Endodermal cell (in vitro differentiated cells): ENCODE measurements around the gene SPHKAP. TPM values are rescaled to one million over a fixed set of nuclear protein-coding genes. Genes with fewer than 3 reads are reported as not detected.

Experiments
- DNase-seq: peaks from one replicate; pipeline ENCODE4 v3.0.0-alpha.2; 2017
- H3K27ac ChIP-seq: 2 replicates; pipeline ENCODE4 v1.5.1; 2013; ENCODE audit warnings: mild to moderate bottlenecking, low read depth, low read length, moderate library complexity
- H3K27me3 ChIP-seq: 2 replicates; pipeline ENCODE4 v1.6.1; 2013; ENCODE audit warnings: mild to moderate bottlenecking, low read length, moderate library complexity; ENCODE audit not compliant: insufficient read depth, control insufficient read depth, poor library complexity, severe bottlenecking
- H3K36me3 ChIP-seq: 2 replicates; pipeline ENCODE4 v1.7.0; 2013; ENCODE audit warnings: mild to moderate bottlenecking, low read length, moderate library complexity; ENCODE audit not compliant: control insufficient read depth, insufficient read depth
- H3K4me1 ChIP-seq: one replicate; pipeline ENCODE4 v1.7.0; 2013; ENCODE audit warnings: low read length; ENCODE audit not compliant: control insufficient read depth, insufficient read depth
- H3K4me3 ChIP-seq: 2 replicates; pipeline ENCODE4 v1.5.1; 2013; ENCODE audit warnings: mild to moderate bottlenecking, low read length, moderate library complexity
- H3K9ac ChIP-seq: 2 replicates; pipeline ENCODE4 v1.6.1; 2013; ENCODE audit warnings: mild to moderate bottlenecking, low read length, moderate library complexity; ENCODE audit not compliant: poor library complexity, severe bottlenecking; ENCODE audit errors: extremely low read depth
- H3K9me3 ChIP-seq: 2 replicates; pipeline ENCODE4 v1.6.1; 2013; ENCODE audit warnings: mild to moderate bottlenecking, low read length, moderate library complexity; ENCODE audit not compliant: control insufficient read depth
- H3K27ac Mint-ChIP-seq: 2 replicates; pipeline ENCODE4 v1.8.0; 2020; ENCODE audit warnings: mixed read lengths
- H3K27me3 Mint-ChIP-seq: 2 replicates; pipeline ENCODE4 v1.8.0; 2021; ENCODE audit warnings: mild to moderate bottlenecking, mixed read lengths; ENCODE audit not compliant: insufficient read depth
- H3K36me3 Mint-ChIP-seq: 2 replicates; pipeline ENCODE4 v1.8.0; 2020; ENCODE audit warnings: low read depth, mixed read lengths
- H3K4me1 Mint-ChIP-seq: 2 replicates; pipeline ENCODE4 v1.8.0; 2020; ENCODE audit warnings: mixed read lengths
- H3K4me3 Mint-ChIP-seq: 2 replicates; pipeline ENCODE4 v1.8.0; 2020; ENCODE audit warnings: mild to moderate bottlenecking, moderate library complexity, mixed read lengths
- H3K9me3 Mint-ChIP-seq: 2 replicates; pipeline ENCODE4 v1.8.0; 2020; ENCODE audit warnings: mild to moderate bottlenecking, mixed read lengths
- WGBS, 2 experiments: methylation state at CpG; one replicate each; pipeline versions ENCODE4 v1.1.5 to v1.1.7; 2013; ENCODE audit warnings: missing lambda C conversion rate in 2 of 2, mixed read lengths in 1 of 2; ENCODE audit not compliant: insufficient coverage in 1 of 2, insufficient read length in 1 of 2; 5-methylcytosine and 5-hydroxymethylcytosine counted together
- total RNA-seq, 2 donors: library from RNA; stranded (reverse); fragmentation: NEBNext Ultra II Directional in 1 of 2; extraction: Animal tissue kit (Norgen Biotek cat#: 25700) in 1 of 2; gene quantifications; 2 replicates in 1 of 2; 3 replicates in 1 of 2; pipeline ENCODE4 v1.2.1, GENCODE V29; 2021
- TF ChIP-seq, protein P1 (sequence below): fragments of 200-600 bp; sonication (generic); conservative IDR thresholded peaks from 2 replicates; pipeline ENCODE4 v1.5.0; 2021; ENCODE audit warnings: antibody characterized with exemption, mild to moderate bottlenecking

The SPHKAP gene
- total RNA-seq, 2 donors from 2014 or later: 0.18 TPM; not detected in 1

- no peaks in the 10 kb centered on the region for H3K36me3 Mint-ChIP-seq
- WGBS, 2 experiments: 91 to 100% methylated on average over 1 to 4 of the region's 4 CpGs
- peaks cover 26% of the 10 kb centered on the region for H3K9me3 Mint-ChIP-seq
- DNase-seq: no peak
- Histone ChIP-seq H3K27me3 (no peaks in the 10 kb centered on the region), H3K4me3 (no peak overlapping the region), H3K9me3 (peaks cover 13% of the 10 kb centered on the region), H3K27ac (no peak overlapping the region), H3K9ac (no peak overlapping the region), H3K36me3 (no peaks in the 10 kb centered on the region), H3K4me1 (no peaks in the 10 kb centered on the region)
- TF ChIP-seq, protein P1, sequence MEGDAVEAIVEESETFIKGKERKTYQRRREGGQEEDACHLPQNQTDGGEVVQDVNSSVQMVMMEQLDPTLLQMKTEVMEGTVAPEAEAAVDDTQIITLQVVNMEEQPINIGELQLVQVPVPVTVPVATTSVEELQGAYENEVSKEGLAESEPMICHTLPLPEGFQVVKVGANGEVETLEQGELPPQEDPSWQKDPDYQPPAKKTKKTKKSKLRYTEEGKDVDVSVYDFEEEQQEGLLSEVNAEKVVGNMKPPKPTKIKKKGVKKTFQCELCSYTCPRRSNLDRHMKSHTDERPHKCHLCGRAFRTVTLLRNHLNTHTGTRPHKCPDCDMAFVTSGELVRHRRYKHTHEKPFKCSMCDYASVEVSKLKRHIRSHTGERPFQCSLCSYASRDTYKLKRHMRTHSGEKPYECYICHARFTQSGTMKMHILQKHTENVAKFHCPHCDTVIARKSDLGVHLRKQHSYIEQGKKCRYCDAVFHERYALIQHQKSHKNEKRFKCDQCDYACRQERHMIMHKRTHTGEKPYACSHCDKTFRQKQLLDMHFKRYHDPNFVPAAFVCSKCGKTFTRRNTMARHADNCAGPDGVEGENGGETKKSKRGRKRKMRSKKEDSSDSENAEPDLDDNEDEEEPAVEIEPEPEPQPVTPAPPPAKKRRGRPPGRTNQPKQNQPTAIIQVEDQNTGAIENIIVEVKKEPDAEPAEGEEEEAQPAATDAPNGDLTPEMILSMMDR: no peak
- H3K4me1 Mint-ChIP-seq: no peaks in the 10 kb centered on the region
- H3K27ac Mint-ChIP-seq: no peak overlapping the region
- no peaks in the 10 kb centered on the region for H3K27me3 Mint-ChIP-seq
- no peak overlapping the region for H3K4me3 Mint-ChIP-seq
These were observed 94.9 kb downstream of the SPHKAP start for GRCh38 chr2:228086561-228086960.

GRCh38 chr2:228084717-228085116 lies 96.8 kb downstream of the SPHKAP start:
- Histone ChIP-seq H3K9me3 (no peaks in the 10 kb centered on the region), H3K27me3 (no peaks in the 10 kb centered on the region), H3K9ac (no peak overlapping the region), H3K4me1 (no peaks in the 10 kb centered on the region), H3K27ac (no peak overlapping the region), H3K36me3 (no peaks in the 10 kb centered on the region), H3K4me3 (no peak overlapping the region)
- no peak overlapping the region for H3K27ac Mint-ChIP-seq
- no peaks in the 10 kb centered on the region for H3K4me1 Mint-ChIP-seq
- peaks cover 9% of the 10 kb centered on the region for H3K9me3 Mint-ChIP-seq
- TF ChIP-seq, protein P1: no peak
- H3K27me3 Mint-ChIP-seq: no peaks in the 10 kb centered on the region
- 50% methylated on average over 2 of the region's 2 CpGs; no CpG with 5 or more reads in 1 of the 2 experiments for WGBS, 2 experiments
- H3K4me3 Mint-ChIP-seq: no peak overlapping the region
- DNase-seq: no peak
- no peaks in the 10 kb centered on the region for H3K36me3 Mint-ChIP-seq

DNA sequence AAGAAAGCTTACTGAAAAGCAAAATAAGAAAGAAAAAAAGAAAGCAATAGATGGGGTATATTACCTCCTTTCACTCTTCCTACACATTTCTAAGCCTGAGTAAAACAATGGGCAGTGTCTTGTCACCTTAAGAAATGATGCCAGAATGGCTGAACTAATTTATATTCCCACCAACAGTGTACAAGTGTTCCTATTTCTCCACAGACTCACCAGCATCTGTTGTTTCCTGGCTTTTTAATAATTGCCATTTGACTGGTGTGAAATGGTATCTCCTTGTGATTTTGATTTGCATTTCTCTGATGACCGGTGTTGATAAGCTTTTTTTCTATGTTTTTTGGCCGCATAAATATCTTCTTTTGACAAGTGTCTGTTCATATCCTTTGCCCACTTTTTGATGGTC lies 98.4 kb downstream of the SPHKAP start:
- no peaks in the 10 kb centered on the region for H3K9me3 ChIP-seq
- no peaks in the 10 kb centered on the region for H3K36me3 ChIP-seq
- H3K36me3 Mint-ChIP-seq: no peaks in the 10 kb centered on the region
- no peaks in the 10 kb centered on the region for H3K4me1 ChIP-seq
- H3K27me3 Mint-ChIP-seq: no peaks in the 10 kb centered on the region
- H3K9me3 Mint-ChIP-seq: no peaks in the 10 kb centered on the region
- H3K9ac ChIP-seq: no peak overlapping the region
- H3K27ac Mint-ChIP-seq: no peak overlapping the region
- H3K4me3 ChIP-seq: no peak overlapping the region
- DNase-seq: no peak
- H3K4me3 Mint-ChIP-seq: no peak overlapping the region
- TF ChIP-seq, protein P1: no peak
- H3K27ac ChIP-seq: no peak overlapping the region
- no peaks in the 10 kb centered on the region for H3K4me1 Mint-ChIP-seq
- 67 to 95% methylated on average over 2 of the region's 2 CpGs for WGBS, 2 experiments
- no peaks in the 10 kb centered on the region for H3K27me3 ChIP-seq
